HG03460 (cell line): ENCODE data around the gene HECA.
A peak's percentile ranks its signal among the peaks of the same experiment; 100 is the strongest.
"Not testable (repeated sequence)": the region's sequence is repeated elsewhere in the genome, so short reads cannot be mapped to it uniquely, and the experiment has no call there.

ENCODE experiments used
- ATAC-seq: cut with Tn5 transposase; IDR thresholded peaks from one replicate; pipeline ENCODE4 v1.9.1; 2021; ENCODE audit not compliant: unreplicated experiment

The HECA gene

GRCh38 chr6:139201378-139201777 is 66.5 kb downstream of the HECA start:
- ATAC-seq = no peak

- ATAC-seq = no peak
Observed at GRCh38 chr6:139204978-139205377, 70.1 kb downstream of the HECA start.

- ATAC-seq = no peak
Observed at GRCh38 chr6:139205843-139206242, 71.0 kb downstream of the HECA start.

- not testable (repeated sequence) for ATAC-seq
Observed at GRCh38 chr6:139210766-139211165, 75.9 kb downstream of the HECA start.

GRCh38 chr6:139212460-139212859 is 77.6 kb downstream of the HECA start:
- ATAC-seq = not testable (repeated sequence)

GRCh38 chr6:139219271-139219729 is 84.4 kb downstream of the HECA start:
- ATAC-seq = peak; percentile 100

- ATAC-seq = no peak
Observed at GRCh38 chr6:139219746-139220145, 84.9 kb downstream of the HECA start.

- not testable (repeated sequence) for ATAC-seq
Observed at GRCh38 chr6:139228387-139228786, 93.5 kb downstream of the HECA start.
